Measurements from ENCODE around the gene CYTH3.

CYTH3 gene

GRCh38 chr7:6315746-6316145 is 43.3 kb upstream of the CYTH3 start:
- no CpG with 5 or more reads among the region's 8 CpGs for WGBS, 2 donors (ENCODE audit: extremely low coverage in 2 of 2, insufficient read length in 2 of 2, insufficient replicate concordance in 1 of 2)
- no peak overlapping the region for H3K4me3 ChIP-seq (ENCODE audit: low read length in 2 of 2)
- no peak overlapping the region for H3K18ac ChIP-seq (ENCODE audit: low read length)
- H3K9me3 ChIP-seq (replicated peaks in 1 of 2; ENCODE audit: control insufficient read depth in 2 of 2, insufficient read depth in 1 of 2, low read depth in 1 of 2, low read length in 2 of 2) = no peaks in the 10 kb centered on the region
- H4K91ac ChIP-seq (ENCODE audit: low read depth, low read length, poor library complexity) = no peak overlapping the region
- H3K4ac ChIP-seq (ENCODE audit: low read length) = no peak overlapping the region
- no peak overlapping the region for H2AK5ac ChIP-seq (ENCODE audit: low read depth, low read length)
- no peak overlapping the region for H2BK15ac ChIP-seq (ENCODE audit: low read length)
- no peaks in the 10 kb centered on the region for H3K4me1 ChIP-seq (ENCODE audit: control insufficient read depth in 2 of 2, insufficient read depth in 1 of 2, low read depth in 1 of 2, low read length in 2 of 2)
- no peak overlapping the region for H3K9ac ChIP-seq (ENCODE audit: low read depth, low read length, poor library complexity)
- H2BK12ac ChIP-seq (ENCODE audit: low read length) = no peak overlapping the region
- H2BK120ac ChIP-seq (ENCODE audit: low read depth, low read length) = no peak overlapping the region
- no peak for DNase-seq (ENCODE audit: low spot score)
- H4K8ac ChIP-seq (ENCODE audit: low read depth, low read length) = no peak overlapping the region
- H3K23ac ChIP-seq (ENCODE audit: low read depth, low read length, poor library complexity) = no peak overlapping the region
- no peak overlapping the region for H3K4me2 ChIP-seq (ENCODE audit: insufficient read depth, low read length, poor library complexity, severe bottlenecking)
- H3K14ac ChIP-seq (ENCODE audit: low read length) = no peak overlapping the region
- no peaks in the 10 kb centered on the region for H3K36me3 ChIP-seq (replicated peaks in 1 of 2; ENCODE audit: control insufficient read depth in 2 of 2, insufficient read depth in 2 of 2, low read length in 2 of 2)
- no peak overlapping the region for H3K27ac ChIP-seq (replicated peaks; ENCODE audit: low read length)
- no peak overlapping the region for H2BK5ac ChIP-seq (ENCODE audit: low read length)
- H3K27me3 ChIP-seq (ENCODE audit: control insufficient read depth in 3 of 3, insufficient read depth in 3 of 3, low read depth in 1 of 3, low read length in 3 of 3) = no peaks in the 10 kb centered on the region
- no peak overlapping the region for H2AFZ ChIP-seq (ENCODE audit: low read length)
- peaks cover 2% of the 10 kb centered on the region for H3K79me1 ChIP-seq (ENCODE audit: low read depth, low read length)

DNA sequence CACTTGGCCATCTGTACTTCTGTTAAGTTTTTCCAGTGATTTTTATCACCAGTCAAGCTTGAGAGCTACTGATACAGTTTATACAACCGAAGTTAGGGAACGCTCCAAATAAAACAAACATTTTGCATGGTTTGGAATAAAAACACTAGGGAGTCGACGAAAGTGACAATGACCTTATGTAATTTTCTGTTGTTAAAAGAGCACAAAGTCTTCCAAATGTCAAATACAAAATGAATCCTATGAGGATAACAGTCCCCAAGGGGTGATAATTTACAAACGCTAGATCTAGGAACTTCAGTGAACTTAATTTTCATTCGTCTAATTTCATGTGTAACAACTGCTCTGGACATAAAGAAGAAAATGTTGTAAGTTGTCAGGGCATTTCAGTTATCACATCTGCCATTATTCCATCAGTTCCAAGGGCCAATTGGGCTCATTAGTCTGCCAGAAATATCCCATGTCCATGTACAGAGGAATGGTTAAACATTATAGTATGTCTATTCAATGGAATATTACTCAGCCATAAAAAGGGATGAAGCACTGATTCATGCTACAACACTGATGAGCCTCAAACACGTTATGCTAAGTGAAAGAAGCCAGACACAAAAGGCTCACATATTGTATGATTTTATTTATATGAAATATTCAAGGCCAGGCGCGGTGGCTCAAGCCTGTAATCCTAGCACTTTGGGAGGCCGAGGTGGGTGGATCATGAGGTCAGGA is 38.0 kb upstream of the CYTH3 start:
- Histone ChIP-seq H3K9ac (ENCODE audit: low read depth, low read length, poor library complexity) (no peak overlapping the region), H3K9me3 (replicated peaks in 1 of 2; ENCODE audit: control insufficient read depth in 2 of 2, insufficient read depth in 1 of 2, low read depth in 1 of 2, low read length in 2 of 2) (no peaks in the 10 kb centered on the region), H3K23ac (ENCODE audit: low read depth, low read length, poor library complexity) (no peak overlapping the region), H4K8ac (ENCODE audit: low read depth, low read length) (no peak overlapping the region), H3K27ac (replicated peaks; ENCODE audit: low read length) (no peak overlapping the region), H3K36me3 (replicated peaks in 1 of 2; ENCODE audit: control insufficient read depth in 2 of 2, insufficient read depth in 2 of 2, low read length in 2 of 2) (no peaks in the 10 kb centered on the region), H2BK15ac (ENCODE audit: low read length) (no peak overlapping the region), H3K79me1 (ENCODE audit: low read depth, low read length) (no peaks in the 10 kb centered on the region), H2BK12ac (ENCODE audit: low read length) (no peak overlapping the region), H3K4me2 (ENCODE audit: insufficient read depth, low read length, poor library complexity, severe bottlenecking) (no peak overlapping the region), H3K4me3 (ENCODE audit: low read length in 2 of 2) (no peak overlapping the region), H3K4me1 (ENCODE audit: control insufficient read depth in 2 of 2, insufficient read depth in 1 of 2, low read depth in 1 of 2, low read length in 2 of 2) (no peaks in the 10 kb centered on the region), H2AK5ac (ENCODE audit: low read depth, low read length) (no peak overlapping the region), H4K91ac (ENCODE audit: low read depth, low read length, poor library complexity) (no peak overlapping the region), H3K18ac (ENCODE audit: low read length) (no peak overlapping the region), H3K27me3 (ENCODE audit: control insufficient read depth in 3 of 3, insufficient read depth in 3 of 3, low read depth in 1 of 3, low read length in 3 of 3) (no peaks in the 10 kb centered on the region), H2BK120ac (ENCODE audit: low read depth, low read length) (no peak overlapping the region), H2AFZ (ENCODE audit: low read length) (no peak overlapping the region), H2BK5ac (ENCODE audit: low read length) (no peak overlapping the region), H3K4ac (ENCODE audit: low read length) (no peak overlapping the region), H3K14ac (ENCODE audit: low read length) (no peak overlapping the region)
- no peak for DNase-seq (ENCODE audit: low spot score)
- no CpG with 5 or more reads among the region's 10 CpGs for WGBS, 2 donors (ENCODE audit: extremely low coverage in 2 of 2, insufficient read length in 2 of 2, insufficient replicate concordance in 1 of 2)

- WGBS, 2 donors (ENCODE audit: extremely low coverage in 2 of 2, insufficient read length in 2 of 2, insufficient replicate concordance in 1 of 2) = no CpG with 5 or more reads among the region's 5 CpGs
- Histone ChIP-seq H3K4me2 (ENCODE audit: insufficient read depth, low read length, poor library complexity, severe bottlenecking) (no peak overlapping the region), H3K27me3 (ENCODE audit: control insufficient read depth in 3 of 3, insufficient read depth in 3 of 3, low read depth in 1 of 3, low read length in 3 of 3) (no peaks in the 10 kb centered on the region), H3K79me1 (ENCODE audit: low read depth, low read length) (no peaks in the 10 kb centered on the region), H2BK5ac (ENCODE audit: low read length) (no peak overlapping the region), H2AFZ (ENCODE audit: low read length) (peak overlapping the region; percentile 77), H3K36me3 (replicated peaks in 1 of 2; ENCODE audit: control insufficient read depth in 2 of 2, insufficient read depth in 2 of 2, low read length in 2 of 2) (no peaks in the 10 kb centered on the region), H3K27ac (replicated peaks; ENCODE audit: low read length) (no peak overlapping the region), H2BK15ac (ENCODE audit: low read length) (no peak overlapping the region), H3K4me3 (ENCODE audit: low read length in 2 of 2) (no peak overlapping the region), H3K4ac (ENCODE audit: low read length) (no peak overlapping the region), H2BK120ac (ENCODE audit: low read depth, low read length) (no peak overlapping the region), H3K4me1 (ENCODE audit: control insufficient read depth in 2 of 2, insufficient read depth in 1 of 2, low read depth in 1 of 2, low read length in 2 of 2) (no peaks in the 10 kb centered on the region), H4K8ac (ENCODE audit: low read depth, low read length) (no peak overlapping the region), H2AK5ac (ENCODE audit: low read depth, low read length) (no peak overlapping the region), H3K23ac (ENCODE audit: low read depth, low read length, poor library complexity) (no peak overlapping the region), H2BK12ac (ENCODE audit: low read length) (no peak overlapping the region), H4K91ac (ENCODE audit: low read depth, low read length, poor library complexity) (no peak overlapping the region), H3K9me3 (replicated peaks in 1 of 2; ENCODE audit: control insufficient read depth in 2 of 2, insufficient read depth in 1 of 2, low read depth in 1 of 2, low read length in 2 of 2) (no peaks in the 10 kb centered on the region), H3K9ac (ENCODE audit: low read depth, low read length, poor library complexity) (no peak overlapping the region), H3K18ac (ENCODE audit: low read length) (no peak overlapping the region), H3K14ac (ENCODE audit: low read length) (no peak overlapping the region)
- no peak for DNase-seq (ENCODE audit: low spot score)
These were observed 35.3 kb upstream of the CYTH3 start for GRCh38 chr7:6307762-6308161.

DNA sequence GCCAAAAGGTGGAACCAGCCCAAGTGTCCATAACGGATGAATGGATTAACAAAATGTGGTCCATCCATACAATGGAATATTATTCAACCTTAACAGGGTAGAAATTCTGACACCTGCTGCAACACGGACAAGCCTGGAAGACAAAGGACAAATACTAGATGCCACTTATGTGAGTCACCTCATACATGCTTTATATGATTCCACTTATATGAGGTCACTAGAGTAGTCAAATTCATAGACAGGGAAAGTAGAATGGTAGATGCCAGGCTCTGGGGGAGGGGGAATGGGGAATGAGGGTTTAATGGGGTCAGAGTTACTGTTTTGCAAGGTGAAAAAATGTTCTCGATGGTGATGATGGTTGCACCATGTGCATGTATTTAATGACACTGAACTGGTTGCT is 34.0 kb upstream of the CYTH3 start:
- no peak overlapping the region for H3K4ac ChIP-seq (ENCODE audit: low read length)
- no peak overlapping the region for H2BK12ac ChIP-seq (ENCODE audit: low read length)
- no peak overlapping the region for H2AK5ac ChIP-seq (ENCODE audit: low read depth, low read length)
- DNase-seq (ENCODE audit: low spot score) = no peak
- no peak overlapping the region for H3K23ac ChIP-seq (ENCODE audit: low read depth, low read length, poor library complexity)
- no peaks in the 10 kb centered on the region for H3K27me3 ChIP-seq (ENCODE audit: control insufficient read depth in 3 of 3, insufficient read depth in 3 of 3, low read depth in 1 of 3, low read length in 3 of 3)
- H2BK5ac ChIP-seq (ENCODE audit: low read length) = no peak overlapping the region
- no peak overlapping the region for H3K4me3 ChIP-seq (ENCODE audit: low read length in 2 of 2)
- H3K14ac ChIP-seq (ENCODE audit: low read length) = no peak overlapping the region
- H3K27ac ChIP-seq (replicated peaks; ENCODE audit: low read length) = no peak overlapping the region
- H2BK15ac ChIP-seq (ENCODE audit: low read length) = no peak overlapping the region
- no peak overlapping the region for H4K8ac ChIP-seq (ENCODE audit: low read depth, low read length)
- no peaks in the 10 kb centered on the region for H3K79me1 ChIP-seq (ENCODE audit: low read depth, low read length)
- no peak overlapping the region for H4K91ac ChIP-seq (ENCODE audit: low read depth, low read length, poor library complexity)
- no peak overlapping the region for H3K4me2 ChIP-seq (ENCODE audit: insufficient read depth, low read length, poor library complexity, severe bottlenecking)
- no peak overlapping the region for H2BK120ac ChIP-seq (ENCODE audit: low read depth, low read length)
- no peak overlapping the region for H2AFZ ChIP-seq (ENCODE audit: low read length)
- no peak overlapping the region for H3K9ac ChIP-seq (ENCODE audit: low read depth, low read length, poor library complexity)
- no peaks in the 10 kb centered on the region for H3K36me3 ChIP-seq (replicated peaks in 1 of 2; ENCODE audit: control insufficient read depth in 2 of 2, insufficient read depth in 2 of 2, low read length in 2 of 2)
- no CpG with 5 or more reads among the region's 3 CpGs for WGBS, 2 donors (ENCODE audit: extremely low coverage in 2 of 2, insufficient read length in 2 of 2, insufficient replicate concordance in 1 of 2)
- no peaks in the 10 kb centered on the region for H3K4me1 ChIP-seq (ENCODE audit: control insufficient read depth in 2 of 2, insufficient read depth in 1 of 2, low read depth in 1 of 2, low read length in 2 of 2)
- H3K9me3 ChIP-seq (replicated peaks in 1 of 2; ENCODE audit: control insufficient read depth in 2 of 2, insufficient read depth in 1 of 2, low read depth in 1 of 2, low read length in 2 of 2) = no peaks in the 10 kb centered on the region
- H3K18ac ChIP-seq (ENCODE audit: low read length) = no peak overlapping the region
